BJ (cell line): ENCODE data around the gene CTNNA2. TPM values are rescaled to one million over a fixed set of nuclear protein-coding genes. Genes with fewer than 3 reads are reported as not detected.

Experiments used
- CTCF ChIA-PET: fragments of 350-600 bp; formaldehyde crosslinking; extraction: SDS; loops from one replicate; lab custom pipeline; 2021; ENCODE audit warnings: antibody characterized with exemption, inconsistent platforms; lab: Yijun Ruan, JAX
- POLR2A ChIA-PET: fragments of 300-600 bp; sonication (Branson Sonifier 250); formaldehyde crosslinking; extraction: SDS; loops from one replicate; lab custom pipeline; 2021; ENCODE audit warnings: antibody characterized with exemption; lab: Charles Lee
- DNase-seq: peaks from one replicate; pipeline ENCODE4 v3.0.0-alpha.2; 2011; ENCODE audit warnings: low read depth
- H3K27me3 ChIP-seq: 2 replicates; pipeline ENCODE4 v1.6.0; 2011; ENCODE audit warnings: low read length; ENCODE audit not compliant: control insufficient read depth, insufficient read depth
- H3K36me3 ChIP-seq: 2 replicates; pipeline ENCODE4 v1.5.1; 2011; ENCODE audit warnings: low read length; ENCODE audit not compliant: control insufficient read depth, insufficient read depth
- H3K4me3 ChIP-seq: 2 replicates; pipeline ENCODE4 v1.5.1; 2011; ENCODE audit warnings: low read depth, mild to moderate bottlenecking, control low read depth, low read length
- CTCF ChIP-seq: IDR thresholded peaks from 2 replicates; pipeline ENCODE4 v1.5.1; 2011; ENCODE audit warnings: low read depth, mild to moderate bottlenecking, control low read depth, inconsistent platforms, low read length, moderate library complexity; ENCODE audit not compliant: insufficient read depth
- polyA plus RNA-seq: library from polyadenylated mRNA; depleted of rRNA; stranded (reverse); fragments of >200 nt; gene quantifications from 2 replicates; pipeline ENCODE4 v1.2.3, GENCODE V29; 2011

The CTNNA2 gene
- polyA plus RNA-seq, 1 experiment: not detected

DNA sequence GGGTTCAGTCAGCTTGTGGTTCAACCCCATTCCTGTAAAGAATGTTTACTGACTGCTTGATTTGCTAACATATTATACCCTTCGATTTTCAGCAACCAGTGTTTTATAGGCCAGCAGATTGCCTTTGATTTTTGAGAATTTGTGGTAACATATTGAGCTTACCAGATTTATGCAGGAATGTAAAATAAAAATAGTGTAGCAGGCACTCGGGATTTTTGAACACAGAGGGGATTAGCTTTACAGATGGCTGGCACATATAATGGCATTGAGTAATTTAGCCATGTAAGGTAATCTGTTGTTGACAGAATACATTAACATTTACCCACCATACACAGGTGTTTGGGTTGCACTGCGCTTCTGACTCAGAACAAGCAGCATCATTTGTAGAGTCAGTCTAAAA is 437.7 kb downstream of the CTNNA2 start:
- POLR2A ChIA-PET: no interaction called here
- H3K4me3 ChIP-seq: no peak overlapping the region
- no peak for DNase-seq
- H3K27me3 ChIP-seq: no peaks in the 10 kb centered on the region
- no peak for TF ChIP-seq CTCF
- H3K36me3 ChIP-seq: no peaks in the 10 kb centered on the region
- CTCF ChIA-PET: no interaction called here

DNA sequence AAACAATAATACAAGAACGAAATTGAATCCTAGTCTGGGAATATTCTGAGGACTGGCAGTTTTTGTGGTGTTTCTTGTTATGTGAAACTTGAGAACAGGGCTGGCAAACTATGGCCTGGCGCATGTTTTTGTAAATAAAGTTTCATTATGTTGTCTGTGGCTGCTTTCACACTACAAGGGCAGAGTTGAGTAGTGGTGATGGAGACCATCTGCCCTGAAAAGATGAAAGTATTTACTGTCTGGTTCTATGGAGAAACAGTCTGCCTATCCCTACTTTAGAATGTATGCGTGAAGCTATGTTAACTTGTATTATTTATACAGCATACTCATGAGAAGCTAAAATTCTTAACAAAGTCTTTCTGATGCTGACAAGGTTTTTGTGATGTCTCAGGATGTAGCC is 439.8 kb downstream of the CTNNA2 start:
- Histone ChIP-seq H3K36me3 (no peaks in the 10 kb centered on the region), H3K4me3 (no peak overlapping the region), H3K27me3 (no peaks in the 10 kb centered on the region)
- ChIA-PET POLR2A (no interaction called here), CTCF (interaction anchor here (0.7 kb wide), 1 partner anchor 22 kb away, joined by 3 read pairs; no protein-coding TSS in a partner anchor)
- DNase-seq: no peak
- TF ChIP-seq CTCF: no peak

DNA sequence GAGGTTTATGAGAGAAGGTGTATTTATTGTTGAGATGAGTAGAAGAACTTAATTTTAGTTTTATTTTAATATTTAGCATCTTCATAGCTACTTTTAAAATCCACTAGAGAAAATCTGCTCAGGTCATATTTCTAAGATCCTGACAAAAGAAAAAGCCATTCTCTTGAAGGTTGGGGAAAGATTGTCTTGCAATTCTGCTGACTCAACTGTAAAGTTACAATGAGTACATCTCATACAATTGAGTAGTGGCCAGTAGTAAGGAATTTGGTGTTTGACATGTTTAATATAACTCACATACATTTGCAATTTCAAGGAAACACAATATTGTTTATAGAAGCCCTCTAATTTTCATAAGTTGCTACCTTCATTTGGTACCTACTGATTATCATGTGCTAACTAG is 447.2 kb downstream of the CTNNA2 start:
- no peaks in the 10 kb centered on the region for H3K27me3 ChIP-seq
- CTCF ChIA-PET: interaction anchor here (0.6 to 0.8 kb wide), 2 partner anchors 21 to 23 kb away, joined by 3 to 4 read pairs; no protein-coding TSS in a partner anchor
- TF ChIP-seq CTCF: no peak
- no peak for DNase-seq
- no peaks in the 10 kb centered on the region for H3K36me3 ChIP-seq
- POLR2A ChIA-PET: no interaction called here
- H3K4me3 ChIP-seq: no peak overlapping the region

GRCh38 chr2:79960519-79960918 is 447.7 kb downstream of the CTNNA2 start:
- no peaks in the 10 kb centered on the region for H3K27me3 ChIP-seq
- no peak overlapping the region for H3K4me3 ChIP-seq
- TF ChIP-seq CTCF: no peak
- POLR2A ChIA-PET: no interaction called here
- DNase-seq: no peak
- CTCF ChIA-PET: interaction anchor here (0.6 to 0.8 kb wide), 2 partner anchors 20 to 24 kb away, joined by 3 to 4 read pairs; no protein-coding TSS in a partner anchor
- no peaks in the 10 kb centered on the region for H3K36me3 ChIP-seq

GRCh38 chr2:79964966-79965365 is 452.1 kb downstream of the CTNNA2 start:
- POLR2A ChIA-PET: no interaction called here
- Histone ChIP-seq H3K27me3 (no peaks in the 10 kb centered on the region), H3K4me3 (no peak overlapping the region), H3K36me3 (no peaks in the 10 kb centered on the region)
- TF ChIP-seq CTCF: no peak
- DNase-seq: no peak
- CTCF ChIA-PET: no interaction called here
